Measurements from ENCODE around the gene FAM8A1. TPM values are rescaled to one million over a fixed set of nuclear protein-coding genes. Genes with fewer than 3 reads are reported as not detected.

Gene FAM8A1
- total and polyA plus RNA-seq, 2 of the 13 experiments (the other 11 are each of a cell fraction or from before 2014, with no cell fraction given): 30.5 to 34.3 TPM

- TF ChIP-seq ZNF749 (CRISPR knock-in tag; IDR thresholded peaks at IDR 0.05; ENCODE audit: borderline replicate concordance) (no peak), TBP (CRISPR knock-in tag; IDR thresholded peaks at IDR 0.05) (no peak), ZKSCAN5 (CRISPR knock-in tag; IDR thresholded peaks at IDR 0.05) (no peak), MIXL1 (CRISPR knock-in tag; IDR thresholded peaks at IDR 0.05) (no peak), NFE2L1 (CRISPR knock-in tag; IDR thresholded peaks at IDR 0.05; ENCODE audit: borderline replicate concordance) (no peak), CSRNP1 (CRISPR knock-in tag; IDR thresholded peaks at IDR 0.05) (peak; percentile 91), NFYC (CRISPR knock-in tag; IDR thresholded peaks at IDR 0.05) (peak; percentile 47; the same call in 1 of the 2 replicates), SALL1 (CRISPR knock-in tag; IDR thresholded peaks at IDR 0.05) (peak; percentile 90), CBX5 (CRISPR knock-in tag; IDR thresholded peaks at IDR 0.05; ENCODE audit: borderline replicate concordance) (peak; percentile 72; the same call in 1 of the 2 replicates), NFKBIZ (CRISPR knock-in tag; IDR thresholded peaks at IDR 0.05) (no peak), AGO2 (optimal IDR thresholded peaks at IDR 0.05; ENCODE audit: low read depth, low read length) (no peak), FOXP1 (IDR thresholded peaks at IDR 0.05) (peak; percentile 78), FOXP1 (CRISPR knock-in tag; IDR thresholded peaks at IDR 0.05) (peak; percentile 85), BCL3 (CRISPR knock-in tag; IDR thresholded peaks at IDR 0.05) (peak; percentile 72), ZSCAN30 (CRISPR knock-in tag; IDR thresholded peaks at IDR 0.05) (no peak; the same call in 1 of the 2 replicates), PREB (CRISPR knock-in tag; IDR thresholded peaks at IDR 0.05) (no peak), CBFB (CRISPR knock-in tag; IDR thresholded peaks at IDR 0.05) (peak; percentile 95), ARID3A (IDR thresholded peaks at IDR 0.05; ENCODE audit: low read depth, low read length) (no peak), ZNF703 (CRISPR knock-in tag; IDR thresholded peaks at IDR 0.05; ENCODE audit: borderline replicate concordance) (no peak), BCL6 (CRISPR knock-in tag; IDR thresholded peaks at IDR 0.05) (peak; percentile 54; the same call in 1 of the 2 replicates), CENPX (CRISPR knock-in tag; IDR thresholded peaks at IDR 0.05) (no peak), ZNF879 (CRISPR knock-in tag; IDR thresholded peaks at IDR 0.05) (0 out of 2 replicates have a peak, but pooled peaks have one; percentile 45), FOXP4 (CRISPR knock-in tag; IDR thresholded peaks at IDR 0.05) (peak; percentile 75)
These were observed at the start of gene FAM8A1 (continued) for GRCh38 chr6:17599877-17600526.
